Cardiac septum (tissue), 1 donor: ENCODE measurements around the gene CASR. TPM values are rescaled to one million over a fixed set of nuclear protein-coding genes. Genes with fewer than 3 reads are reported as not detected.

Experiments
- DNase-seq: peaks from one replicate; pipeline ENCODE4 v3.0.0-alpha.2; 2020; ENCODE audit warnings: low spot score
- intact Hi-C: fragments of 100-400 bp; cut with DNase I; formaldehyde crosslinking; loops from one replicate; pipeline ENCODE4 v1.14.0; 2022
- total RNA-seq: library from RNA; stranded (reverse); fragmentation: NEBNext Ultra II Directional; extraction: Animal tissue kit (Norgen Biotek cat#: 25700); gene quantifications from one replicate; pipeline ENCODE4 v1.2.1, GENCODE V29; 2021
- donor health status: DM: no; HTN: no; CAD: no.

CASR gene
- total RNA-seq, 1 donor from 2014 or later = not detected

DNA sequence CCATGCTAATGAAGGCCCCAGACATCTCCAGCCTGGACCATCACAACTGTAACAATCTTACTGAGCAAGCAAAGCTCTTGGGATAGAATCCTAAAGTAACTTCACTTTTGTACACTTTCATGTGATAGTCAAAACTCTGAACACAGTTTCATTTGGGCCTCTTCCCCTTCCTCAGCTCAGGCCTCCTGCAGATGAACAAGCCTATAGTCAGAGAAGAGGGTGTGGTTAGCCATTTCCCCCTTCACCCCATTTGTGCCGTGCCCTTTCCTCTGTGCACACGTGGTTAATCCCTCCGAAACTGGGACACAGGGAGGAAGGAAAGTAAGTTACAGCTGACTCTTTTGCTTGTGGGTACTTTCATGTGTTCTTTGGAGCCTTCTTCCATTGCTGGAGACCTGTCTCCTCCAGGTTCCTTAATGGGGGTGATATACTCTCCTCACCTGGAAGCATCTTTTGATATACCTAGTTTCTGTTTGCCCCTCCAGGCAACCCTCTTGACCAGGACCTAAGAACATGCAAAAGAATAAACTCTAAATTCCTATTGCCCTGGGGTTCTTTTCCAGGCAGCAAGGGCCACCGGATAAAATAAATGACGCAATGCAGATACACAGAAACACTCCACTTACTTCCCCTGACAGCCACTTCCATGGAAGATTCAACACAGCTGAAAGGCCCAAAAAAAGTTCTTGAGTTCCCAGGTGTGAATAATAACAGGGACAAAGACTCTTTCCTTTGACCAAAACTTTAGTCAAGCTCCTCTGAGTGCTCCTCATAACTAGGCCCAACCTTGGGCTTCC lies 112.0 kb downstream of the CASR start:
- intact Hi-C loops = no loop called here
- no peak for DNase-seq

DNA sequence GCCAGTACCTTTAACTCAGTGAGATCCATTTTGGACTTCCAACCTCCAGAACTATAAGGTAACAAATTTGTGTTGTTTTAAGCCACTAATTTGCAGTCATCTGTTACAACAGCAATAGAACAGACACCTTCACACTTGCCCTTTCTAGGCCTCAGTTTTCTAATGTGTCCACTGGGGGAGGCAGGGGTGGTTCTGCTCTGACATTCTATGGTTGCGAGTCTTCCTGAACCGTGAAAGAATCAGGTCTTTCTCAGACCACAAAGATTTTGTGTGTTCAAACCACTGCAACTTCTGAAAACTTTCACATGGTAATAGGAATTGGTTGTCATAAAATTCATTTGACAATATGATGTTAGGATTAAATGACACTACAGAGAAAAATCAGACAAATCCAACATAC lies 114.8 kb downstream of the CASR start:
- intact Hi-C loops = no loop called here
- no peak for DNase-seq

DNA sequence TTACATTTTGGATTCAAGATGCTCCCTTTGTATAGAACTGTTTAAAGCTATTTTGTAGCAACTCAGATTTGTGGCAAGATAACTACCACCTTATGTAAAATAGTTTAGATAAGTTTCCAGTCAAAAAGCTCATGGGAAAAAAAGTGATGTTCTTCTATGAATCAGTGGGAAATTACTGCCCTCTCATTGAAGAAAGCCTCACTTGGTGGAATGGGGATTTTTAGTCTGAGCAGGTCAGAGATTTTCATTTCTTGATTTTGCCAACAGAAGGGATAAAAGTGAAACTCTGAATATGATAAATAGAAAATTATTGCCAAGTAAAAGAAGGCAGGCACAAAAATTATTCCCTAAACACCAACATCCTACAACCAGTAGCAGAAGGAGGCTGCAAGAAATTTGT lies 115.7 kb downstream of the CASR start:
- DNase-seq = no peak
- intact Hi-C loops = no loop called here

DNA sequence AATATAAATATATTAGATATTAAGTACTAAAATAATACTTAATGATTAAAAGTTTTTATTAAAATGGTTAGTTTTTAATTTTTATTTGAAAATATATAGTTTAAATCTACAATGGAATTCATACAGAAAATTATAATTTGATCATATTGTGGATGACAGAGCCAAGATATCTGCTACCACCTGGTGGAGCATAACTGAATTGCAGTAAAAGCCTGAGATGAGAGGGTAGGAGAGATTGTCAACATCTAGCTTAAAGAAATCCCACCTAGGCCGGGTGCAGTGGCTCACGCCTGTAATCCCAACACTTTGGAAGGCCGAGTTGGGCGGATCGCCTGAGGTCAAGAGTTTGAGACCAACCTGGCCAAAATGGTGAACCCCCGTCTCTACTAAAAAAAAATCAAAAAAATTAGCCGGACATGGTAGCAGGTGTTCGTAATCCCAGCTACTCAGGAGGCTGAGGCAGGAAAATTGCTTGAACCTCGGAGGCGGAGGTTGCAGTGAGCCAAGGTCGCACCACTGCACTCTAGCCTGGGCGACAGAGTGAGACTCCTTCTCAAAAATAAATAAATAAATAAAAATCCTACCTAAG lies 116.5 kb downstream of the CASR start:
- intact Hi-C loops = no loop called here
- DNase-seq = no peak

DNA sequence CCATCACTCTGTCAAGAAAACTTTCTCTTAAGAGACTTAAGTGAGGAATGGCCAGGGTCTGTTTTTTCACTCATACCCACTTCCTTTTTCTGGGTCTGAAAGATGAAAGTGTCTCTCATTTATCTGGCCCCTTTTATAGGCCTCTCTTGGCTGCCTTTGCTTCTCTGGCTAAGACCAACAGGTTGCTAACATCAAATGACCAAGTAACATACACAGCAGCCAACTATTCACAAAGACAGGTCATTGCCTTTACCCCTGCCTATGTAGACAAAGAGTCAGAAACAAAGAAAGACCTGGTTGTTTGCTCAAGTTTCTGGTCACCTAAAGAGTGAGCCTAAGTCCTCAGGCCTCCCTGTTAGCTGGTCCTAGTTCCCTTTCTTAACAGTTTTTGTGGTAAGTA lies 117.6 kb downstream of the CASR start:
- DNase-seq = no peak
- intact Hi-C loops = no loop called here

DNA sequence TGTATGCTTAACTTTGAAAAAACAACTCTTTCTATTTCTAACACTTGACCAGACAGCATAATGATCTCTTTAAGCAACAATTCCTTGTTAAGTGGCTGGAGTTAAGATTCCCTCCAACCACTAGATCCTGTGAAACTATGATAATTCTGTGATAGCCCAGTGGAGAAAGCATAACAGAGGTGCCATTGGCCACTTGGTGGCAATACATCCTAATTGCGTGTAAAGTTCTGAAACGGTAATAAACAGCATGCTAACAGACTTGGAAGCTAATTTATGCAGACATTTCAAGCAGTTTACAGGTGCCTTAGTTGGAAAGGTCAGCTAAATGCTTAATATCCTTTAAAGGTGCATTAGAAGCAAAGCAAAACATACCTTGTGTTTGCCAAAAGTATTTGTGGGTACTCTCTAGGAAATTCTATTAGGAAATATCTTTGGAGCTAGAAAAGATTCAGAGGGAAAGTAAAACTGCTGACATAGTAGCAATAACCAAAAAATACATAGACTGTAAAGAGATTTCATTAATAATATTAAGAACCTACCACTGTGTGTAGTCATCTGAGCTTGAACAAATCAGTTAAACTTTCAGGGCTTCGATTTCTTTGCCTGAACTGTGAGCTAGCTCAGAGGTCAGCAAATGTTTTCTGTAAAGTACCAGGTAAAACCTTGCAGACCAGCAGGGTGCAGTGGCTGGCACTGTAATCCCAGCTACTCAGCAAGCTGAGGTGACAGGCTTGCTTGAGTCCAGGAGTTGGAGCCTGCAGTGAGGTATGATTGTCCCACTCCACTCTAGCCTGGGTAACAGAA lies 122.6 kb downstream of the CASR start:
- DNase-seq = no peak
- intact Hi-C loops = no loop called here

DNA sequence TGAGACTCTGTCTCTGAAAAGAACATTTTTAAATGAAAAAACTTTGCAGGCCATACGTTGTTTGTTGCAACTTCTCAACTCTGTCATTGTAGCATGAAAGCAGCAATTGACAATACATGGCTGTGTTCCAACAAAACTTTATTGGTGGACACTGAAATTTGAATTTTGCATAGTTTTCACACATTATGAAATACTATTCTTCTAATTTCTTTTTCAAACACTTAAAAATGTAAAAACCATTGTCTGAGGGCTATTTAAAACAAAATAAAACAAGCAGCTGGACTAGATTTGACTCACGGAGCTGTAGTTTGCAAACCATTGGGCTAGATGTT lies 123.1 kb downstream of the CASR start:
- DNase-seq = no peak
- intact Hi-C loops = no loop called here

DNA sequence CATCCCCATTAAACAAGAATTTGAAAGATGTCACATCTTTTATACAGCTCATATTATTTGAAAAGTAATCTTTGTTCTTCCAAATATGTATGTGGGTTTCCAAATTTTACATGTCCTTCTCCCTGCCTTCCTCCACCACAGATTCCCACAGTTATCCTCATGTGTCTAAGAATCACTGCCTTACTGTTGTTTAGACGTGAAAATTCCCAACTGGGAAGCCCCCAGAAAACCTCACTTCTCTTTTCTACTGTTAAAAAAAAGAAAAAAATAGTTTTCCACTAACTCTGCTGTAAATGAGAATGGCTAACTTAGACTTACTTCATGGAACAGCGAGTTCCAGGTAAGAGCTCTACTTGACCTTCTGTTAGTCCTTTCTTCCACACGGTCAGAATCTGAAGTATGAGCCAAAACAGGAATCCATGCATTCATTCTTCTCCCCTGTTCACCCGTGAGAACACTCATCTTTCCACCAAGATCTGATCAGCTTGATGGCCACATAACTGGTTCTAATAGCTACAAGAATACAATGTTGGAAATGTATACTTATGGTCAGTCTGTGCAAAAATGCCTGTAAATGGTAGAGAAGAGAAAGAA lies 123.7 kb downstream of the CASR start:
- intact Hi-C loops = no loop called here

DNA sequence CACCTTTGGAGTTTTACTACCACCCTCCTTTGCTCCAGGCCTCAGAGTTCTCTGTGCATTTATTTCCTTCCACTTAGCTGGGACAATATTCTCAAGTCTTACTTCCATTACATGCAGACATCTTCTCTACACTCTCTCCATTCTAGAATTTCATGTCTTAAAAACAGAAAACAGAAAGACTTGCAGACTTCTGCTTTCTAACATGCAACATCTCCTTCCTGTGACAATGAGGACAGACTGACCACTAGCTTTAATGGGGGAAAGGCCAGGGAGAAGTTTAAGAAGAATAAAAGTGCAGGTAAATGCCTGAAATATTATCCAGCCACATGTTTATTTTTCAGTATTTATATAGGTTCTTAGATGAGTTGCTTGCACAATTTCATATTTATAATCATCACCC lies 124.5 kb downstream of the CASR start:
- intact Hi-C loops = no loop called here
- DNase-seq = no peak

More for the DNA sequence above, 123.7 kb downstream of the CASR start:
- no peak for DNase-seq

DNA sequence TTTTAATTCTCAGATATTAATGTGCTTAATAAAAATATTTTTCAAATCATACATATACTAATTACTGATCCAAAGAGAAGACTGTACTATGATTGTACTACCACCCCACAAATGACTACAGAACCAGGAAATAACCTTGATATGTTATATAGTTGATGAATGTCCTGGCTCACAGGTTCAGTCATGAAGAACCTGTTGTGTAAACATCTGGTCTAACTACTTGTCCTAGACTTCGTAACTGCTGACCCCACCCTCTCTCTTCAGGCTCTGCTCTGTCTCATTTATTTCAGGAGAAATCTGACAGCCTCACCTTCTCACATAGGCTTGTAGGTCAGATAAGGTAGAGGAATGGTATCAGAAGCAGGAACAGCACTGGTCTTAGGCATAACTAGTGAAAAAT lies 126.9 kb downstream of the CASR start:
- intact Hi-C loops = no loop called here
- no peak for DNase-seq

DNA sequence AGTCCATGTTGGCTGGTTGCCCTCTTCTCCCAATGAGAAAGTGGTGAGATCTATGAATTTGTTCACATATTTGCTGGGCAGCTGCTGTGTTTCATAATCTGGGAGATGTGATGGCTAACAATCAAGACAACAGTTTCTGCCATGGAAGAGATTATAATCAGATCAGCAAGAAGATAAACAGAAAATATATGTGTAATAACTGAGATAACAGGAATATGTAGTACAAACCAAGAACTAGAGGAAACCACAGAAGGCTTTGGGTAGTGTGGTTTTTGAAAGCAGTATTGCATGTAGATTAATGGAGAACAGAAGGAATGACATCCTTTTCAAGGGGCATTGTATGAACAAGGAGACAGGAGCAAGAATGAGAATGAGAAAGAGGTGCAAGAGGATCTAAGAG lies 129.4 kb downstream of the CASR start:
- DNase-seq = no peak
- intact Hi-C loops = no loop called here

DNA sequence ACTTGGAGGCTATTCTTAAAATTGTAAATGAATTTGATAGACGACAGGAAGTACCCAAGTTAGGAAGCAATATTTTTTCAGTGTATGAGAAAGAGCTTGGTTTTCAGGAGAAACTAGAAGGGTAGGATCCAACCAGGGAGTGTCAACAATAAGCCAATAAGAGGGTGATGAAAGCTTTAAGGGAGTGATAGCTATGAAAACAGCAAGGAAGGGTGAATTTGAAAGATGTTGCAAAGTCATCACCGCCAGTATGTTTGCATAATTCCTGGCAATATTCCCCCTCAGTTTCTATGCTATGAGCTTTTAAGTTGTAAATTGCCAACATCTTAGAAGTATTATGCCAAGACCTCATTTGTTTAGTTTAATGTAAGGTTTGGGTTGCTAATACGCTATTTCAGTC lies 129.8 kb downstream of the CASR start:
- intact Hi-C loops = no loop called here
- DNase-seq = no peak

DNA sequence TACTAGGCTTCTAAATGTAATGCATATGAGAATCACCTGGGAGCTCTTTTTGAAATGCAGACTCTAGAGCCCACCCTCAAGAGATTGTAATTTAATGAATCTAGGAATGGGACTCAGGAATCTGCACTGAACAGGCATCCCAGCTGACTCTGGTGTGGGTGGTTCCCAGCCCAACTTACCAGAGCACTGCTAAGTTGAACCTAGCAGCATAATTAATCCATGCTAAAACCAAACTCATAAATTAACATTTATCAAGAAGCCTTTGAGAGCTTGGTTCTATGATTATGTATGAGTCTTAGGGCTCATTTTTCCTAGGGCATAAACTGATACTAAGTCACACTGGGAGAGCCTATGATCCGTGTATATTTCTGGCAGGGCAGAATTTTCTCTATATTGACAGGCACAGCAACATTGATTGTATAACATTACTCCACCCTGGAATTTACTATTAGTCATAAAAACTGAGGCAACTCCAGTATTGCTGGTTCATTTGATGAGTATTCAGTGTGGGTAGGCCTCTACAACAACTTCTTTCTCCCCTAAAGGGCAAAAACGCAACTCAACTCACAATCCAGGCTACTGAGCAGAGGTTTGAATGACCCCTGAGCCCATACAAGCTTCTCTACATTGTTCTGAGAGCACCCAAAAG lies 130.9 kb downstream of the CASR start:
- intact Hi-C loops = no loop called here
- no peak for DNase-seq

DNA sequence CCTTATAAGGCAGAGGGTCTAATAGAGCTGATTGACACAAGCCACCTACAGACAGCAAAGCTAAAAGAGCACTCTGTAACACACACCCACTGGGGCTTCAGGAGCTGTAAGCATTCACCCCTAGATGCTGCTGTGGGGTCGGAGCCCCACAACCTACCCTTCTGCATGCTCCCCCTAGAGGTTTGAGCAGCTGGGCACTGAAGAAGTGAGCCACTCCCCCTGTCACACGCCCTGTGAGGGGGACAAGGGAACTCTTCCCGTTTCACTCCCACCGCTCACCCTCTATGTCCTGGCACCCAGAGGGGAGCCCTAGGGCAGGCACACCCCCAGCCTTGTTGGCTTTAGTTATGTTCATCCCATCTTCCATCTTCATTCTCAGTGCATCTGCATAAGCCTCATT lies 132.2 kb downstream of the CASR start:
- no peak for DNase-seq
- intact Hi-C loops = no loop called here

DNA sequence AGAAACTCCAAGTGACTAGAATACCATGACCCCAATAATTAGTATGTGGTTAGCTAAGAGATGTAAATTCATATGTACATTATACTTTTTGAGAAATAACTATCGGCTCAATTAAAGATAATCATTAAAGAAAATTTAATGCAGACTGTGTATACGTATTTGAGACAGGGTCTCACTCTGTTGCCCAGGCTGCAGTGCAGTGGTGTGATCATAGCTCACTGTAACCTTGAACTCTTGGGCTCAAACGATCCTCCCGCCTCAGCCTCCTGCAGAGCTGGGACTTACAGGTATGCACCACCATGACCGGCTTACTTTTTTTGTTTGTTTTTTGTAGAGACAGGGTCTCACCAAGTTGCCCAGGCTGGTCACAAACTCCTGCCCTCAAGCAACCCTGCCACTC lies 132.9 kb downstream of the CASR start:
- DNase-seq = no peak
- intact Hi-C loops = no loop called here

DNA sequence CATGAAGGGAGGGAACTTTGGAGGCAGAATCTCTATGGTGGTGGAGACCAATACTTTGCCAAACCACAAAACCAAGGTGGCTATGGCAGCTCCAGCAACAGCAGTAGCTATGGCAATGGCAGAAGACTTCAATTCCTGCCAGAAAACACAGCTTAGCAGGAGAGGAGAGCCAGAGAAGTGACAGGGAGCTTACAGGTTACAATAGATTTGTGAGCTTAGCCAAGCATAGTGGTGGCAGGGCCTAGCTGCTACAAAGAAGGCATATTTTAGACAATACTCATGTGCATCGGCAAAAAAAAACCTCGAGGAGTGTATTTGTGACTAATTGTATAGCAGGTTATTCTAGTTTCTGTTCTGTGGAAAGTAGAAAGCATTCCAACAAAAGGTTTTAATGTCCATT lies 135.2 kb downstream of the CASR start:
- intact Hi-C loops = no loop called here
- DNase-seq = no peak

DNA sequence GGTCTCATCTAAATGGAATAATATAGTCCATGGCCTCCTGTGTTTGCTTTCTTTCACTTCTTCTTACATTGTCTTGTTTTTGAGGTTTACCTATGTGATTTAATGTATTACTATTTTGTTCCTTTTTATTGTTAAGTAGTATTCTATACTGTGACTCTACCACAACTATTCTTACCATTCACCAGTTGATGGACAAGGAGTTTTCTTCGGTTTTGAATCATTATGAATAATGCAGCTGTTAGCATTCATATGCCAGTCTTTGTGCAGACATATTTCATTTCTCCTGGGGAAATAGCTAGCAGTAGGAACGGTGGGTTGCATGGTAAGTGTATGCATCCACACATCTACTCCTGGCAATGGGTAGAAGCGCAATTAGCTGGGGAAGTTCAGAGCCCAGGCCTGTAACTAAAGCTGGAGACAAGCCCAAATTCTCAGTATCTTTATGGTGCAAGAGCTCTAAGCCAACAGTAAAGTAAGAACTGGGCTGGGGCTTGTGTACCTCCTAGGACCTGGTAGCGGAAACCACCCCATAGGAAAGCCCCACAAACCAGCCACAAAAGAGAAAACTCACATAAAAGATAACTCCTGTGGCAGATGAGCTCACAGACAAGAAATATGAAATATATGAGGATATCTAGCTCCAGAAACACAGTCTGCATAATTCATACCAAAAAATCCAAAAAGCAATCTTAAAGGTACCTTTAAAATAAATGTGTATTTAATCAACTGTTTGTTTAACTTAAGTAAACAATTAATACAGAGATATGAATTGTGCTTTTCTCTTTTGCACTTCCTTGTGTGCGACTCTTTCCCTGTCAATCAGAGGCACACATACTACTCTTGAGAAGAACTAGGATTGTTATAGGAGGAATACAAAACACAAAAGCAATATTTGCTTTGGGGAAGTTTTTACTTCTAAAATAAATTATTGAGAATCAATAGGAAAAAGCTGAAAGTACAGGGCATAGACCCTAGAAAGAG lies 138.9 kb downstream of the CASR start:
- DNase-seq = no peak
- intact Hi-C loops = no loop called here

DNA sequence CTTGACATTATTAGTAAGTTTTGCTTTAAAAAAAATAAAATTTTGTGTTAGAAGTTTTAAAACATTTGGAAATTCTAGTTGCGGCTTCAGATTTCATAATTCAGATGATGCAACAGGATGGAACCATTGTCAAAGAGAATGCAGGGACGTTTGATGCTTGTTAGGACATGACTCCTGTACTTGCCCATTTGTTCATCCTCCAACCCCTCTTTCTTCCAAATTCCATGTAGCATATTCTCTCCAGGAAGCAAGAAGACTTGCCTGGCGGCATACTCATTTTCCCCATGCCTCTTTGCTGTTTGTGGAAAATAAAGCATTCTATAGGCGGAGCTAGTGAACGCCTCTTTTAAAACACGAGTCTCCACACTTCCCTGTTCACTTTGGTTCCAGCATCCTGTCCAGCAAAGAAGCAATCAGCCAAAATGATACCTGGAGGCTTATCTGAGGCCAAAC lies 141.4 kb downstream of the CASR start, which contains the start of gene CSTA:
CSTA (plus strand) TSS at position 378 of the 453 bp plus-strand sequence; CDS start at position 423, 45 bp downstream.
- no peak for DNase-seq
- intact Hi-C loops = no loop called here

DNA sequence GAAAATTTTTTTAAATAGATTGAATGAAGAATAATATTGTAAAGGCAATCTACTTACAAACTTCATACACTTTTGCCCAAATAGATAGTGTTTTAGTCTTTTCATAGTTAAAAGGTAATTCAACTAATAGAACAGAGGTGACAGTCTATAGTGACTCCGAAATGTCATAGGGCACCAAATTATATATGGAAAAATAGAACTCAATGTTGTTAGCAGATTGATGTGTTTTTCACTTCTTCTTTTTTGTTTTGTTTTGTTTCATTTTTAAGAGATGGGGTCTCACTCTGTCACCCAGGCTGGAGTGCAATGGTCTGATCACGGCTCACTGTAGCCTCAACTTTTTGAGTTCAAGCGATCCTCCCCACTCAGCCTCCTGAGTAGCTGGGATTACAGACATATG lies 142.3 kb downstream of the CASR start:
- intact Hi-C loops = no loop called here
- no peak for DNase-seq
